ENCODE results near the gene HAND2. TPM values are rescaled to one million over a fixed set of nuclear protein-coding genes. Genes with fewer than 3 reads are reported as not detected.

The HAND2 gene
- total RNA-seq, 1 donor from 2014 or later: not detected

DNA sequence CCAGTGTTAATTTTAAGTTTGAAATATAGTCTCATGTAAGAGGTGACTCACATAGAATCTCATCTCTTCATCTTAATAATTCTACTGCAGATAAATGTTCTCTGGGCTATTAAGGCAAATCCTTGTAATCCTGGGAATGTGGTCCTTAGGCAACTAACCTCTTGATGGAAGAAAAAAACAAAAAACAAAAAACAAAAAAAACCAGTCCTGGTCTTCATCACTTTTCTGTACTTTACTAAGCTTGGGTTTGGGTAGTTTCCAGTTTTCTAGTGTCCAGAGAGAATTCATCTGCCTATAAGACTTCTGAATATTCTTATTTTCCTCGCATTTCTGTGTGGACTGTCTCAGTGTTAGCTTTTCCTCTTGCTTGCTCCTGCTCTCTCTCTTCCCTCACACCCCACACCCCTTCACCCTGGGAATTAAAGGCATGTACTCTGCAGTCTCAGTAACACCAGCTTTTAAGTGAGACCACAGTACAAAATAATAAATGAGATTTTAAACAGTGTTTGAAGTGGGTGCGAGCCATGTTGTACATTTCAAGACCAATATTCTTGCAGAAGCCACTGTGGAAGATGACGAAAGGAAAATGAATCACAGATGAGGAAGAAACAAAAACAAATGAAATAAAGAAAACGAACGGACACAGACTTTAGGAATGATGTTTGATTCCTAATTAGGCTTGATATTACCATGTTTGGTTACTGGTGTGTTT, 51.7 kb downstream of the HAND2 start:
- no peak for DNase-seq (ENCODE audit: low read depth in 2 of 2)

- no peak for DNase-seq (ENCODE audit: low read depth in 2 of 2)
Measured at GRCh38 chr4:173477016-173477415, 53.0 kb downstream of the HAND2 start.

Other genes with a start within 250 kb of the HAND2 start
- gene HMGB2, start 195.9 kb downstream of the HAND2 start, total RNA-seq: 46.3 and 101 TPM in 2 replicates
- gene SAP30, start 159.3 kb downstream of the HAND2 start, total RNA-seq: 12.8 and 20.9 TPM in 2 replicates
- gene SCRG1, start 131.1 kb downstream of the HAND2 start, total RNA-seq: not detected in 2 replicates